ENCODE results near the gene GSAP. TPM values are rescaled to one million over a fixed set of nuclear protein-coding genes. Genes with fewer than 3 reads are reported as not detected.
A peak's percentile ranks its signal among the peaks of the same experiment; 100 is the strongest.

The GSAP gene
- total and polyA plus RNA-seq, 2 of the 4 experiments (the other 2 are of a cell fraction): 1.6 to 1.8 TPM

GRCh38 chr7:77415476-77415822 is 700 bp downstream of the GSAP start:
- Histone ChIP-seq H3K79me1 (ENCODE audit: low read depth in 1 of 2, low read length in 2 of 2) (peaks cover 0 to 11% of the 10 kb centered on the region in 2 experiments; a peak in 1 of 4 replicates), H2BK20ac (ENCODE audit: low read depth, low read length) (peak overlapping the region; percentile 18; the same call in 1 of the 2 replicates), H3K56ac (ENCODE audit: extremely low read depth, insufficient read depth, low read length) (peak overlapping the region; percentile 27), H3K4me2 (ENCODE audit: low read depth, low read length) (peak overlapping the region; percentile 96), H3K36me3 (ENCODE audit: control insufficient read depth, insufficient read depth, low read length) (no peaks in the 10 kb centered on the region), H3K14ac (replicated peaks; ENCODE audit: low read depth, low read length) (peak overlapping the region; percentile 85), H3K4me3 (ENCODE audit: insufficient read depth, low read depth, low read length) (peak overlapping the region; percentile 72), H4K20me1 (ENCODE audit: insufficient read depth, low read length) (no peaks in the 10 kb centered on the region), H3K9me1 (ENCODE audit: insufficient read depth, low read length) (no peaks in the 10 kb centered on the region), H2BK120ac (ENCODE audit: low read depth, low read length) (peak overlapping the region; percentile 80), H3K9ac (ENCODE audit: low read depth, low read length) (peak overlapping the region; percentile 58), H3K18ac (ENCODE audit: low read depth, low read length) (peak overlapping the region; percentile 38; the same call in 1 of the 2 replicates), H2BK5ac (ENCODE audit: low read depth, low read length, poor library complexity, severe bottlenecking) (no peak overlapping the region), H3K23ac (ENCODE audit: low read depth, low read length) (peak overlapping the region; percentile 91), H2BK15ac (ENCODE audit: low read depth, low read length) (peak overlapping the region; percentile 80; the same call in 1 of the 3 replicates), H4K8ac (ENCODE audit: low read depth in 2 of 2, low read length in 2 of 2) (peak overlapping the region; percentile 55 to 90; a peak in 3 of 4 replicates), H2AFZ (replicated peaks; ENCODE audit: low read length, poor library complexity) (peak overlapping the region; percentile 95), H3K9me3 (ENCODE audit: control insufficient read depth, insufficient read depth, low read length) (no peaks in the 10 kb centered on the region), H2AK9ac (replicated peaks; ENCODE audit: low read depth, low read length, poor library complexity) (peak overlapping the region; percentile 83), H4K5ac (ENCODE audit: low read depth, low read length) (peak overlapping the region; percentile 78), H3K27me3 (ENCODE audit: control insufficient read depth, insufficient read depth, low read length) (no peaks in the 10 kb centered on the region), H3K4me1 (ENCODE audit: control insufficient read depth, insufficient read depth, low read length) (peaks cover 3% of the 10 kb centered on the region), H3K4ac (ENCODE audit: low read depth, low read length) (peak overlapping the region; percentile 69), H4K91ac (ENCODE audit: insufficient read depth, low read depth, low read length) (peak overlapping the region; percentile 65), H3K27ac (ENCODE audit: insufficient read depth, low read length) (peak overlapping the region; percentile 36; the same call in 1 of the 2 replicates), H2AK5ac (ENCODE audit: low read depth, low read length) (peak overlapping the region; percentile 68; the same call in 1 of the 2 replicates)
- 11% methylated on average over 16 of the region's 25 CpGs; no CpG with 5 or more reads in 1 of the 2 experiments for WGBS, 2 experiments (ENCODE audit: extremely low coverage in 2 of 2, insufficient read length in 1 of 2)
- CTCF ChIA-PET: no interaction called here
- in situ Hi-C loops (cut with MboI; ENCODE audit: low sequenced_read_pairs): no loop called here
- intact Hi-C loops (cut with micrococcal nuclease): no loop called here
- DNase-seq: no peak
- dilution Hi-C loops (cut with HindIII; ENCODE audit: low sequenced_read_pairs, unreplicated experiment): no loop called here
- POLR2A ChIA-PET (ENCODE audit: unreplicated experiment): no interaction called here
- peak; percentile 13; the same call in 1 of the 2 replicates for ATAC-seq (ENCODE audit: low read depth)
- BruUV-seq (replicated peaks): no TSS peak
- no peak for TF ChIP-seq MAFK (IDR thresholded peaks at IDR 0.05; ENCODE audit: low read depth, low read length)
- no peak for TF ChIP-seq FOS (IDR thresholded peaks at IDR 0.05; ENCODE audit: low read depth, low read length)
- TF ChIP-seq CEBPB (IDR thresholded peaks at IDR 0.05; ENCODE audit: low read depth, low read length): no peak
- no peak for TF ChIP-seq RFX5 (IDR thresholded peaks at IDR 0.05; ENCODE audit: low read depth, low read length)
- TF ChIP-seq CHD1 (IDR thresholded peaks at IDR 0.05; ENCODE audit: low read depth, low read length): no peak
- TF ChIP-seq SMC3 (IDR thresholded peaks at IDR 0.05; ENCODE audit: low read depth, low read length): no peak
- TF ChIP-seq MXI1 (IDR thresholded peaks at IDR 0.05; ENCODE audit: borderline replicate concordance, low read depth, low read length): no peak
- TF ChIP-seq CTCF (conservative IDR thresholded peaks at IDR 0.05; ENCODE audit: low read depth, low read length): no peak
- TF ChIP-seq RCOR1 (IDR thresholded peaks at IDR 0.05; ENCODE audit: insufficient replicate concordance, low read length): no peak
- TF ChIP-seq MAZ (IDR thresholded peaks at IDR 0.05; ENCODE audit: borderline replicate concordance, low read depth, low read length): no peak
- no peak for TF ChIP-seq BHLHE40 (IDR thresholded peaks at IDR 0.05; ENCODE audit: low read depth, low read length)
- no peak for TF ChIP-seq POLR2A (IDR thresholded peaks at IDR 0.05; ENCODE audit: low read depth, low read length)
- no peak for TF ChIP-seq RAD21 (IDR thresholded peaks at IDR 0.05; ENCODE audit: low read length)
- TF ChIP-seq ELK1 (IDR thresholded peaks at IDR 0.05; ENCODE audit: borderline replicate concordance, low read depth, low read length): no peak
- no peak for TF ChIP-seq USF2 (IDR thresholded peaks at IDR 0.05; ENCODE audit: low read depth, low read length)
- TF ChIP-seq NFE2L2 (IDR thresholded peaks at IDR 0.05; ENCODE audit: low read depth, low read length): no peak

All from IMR-90 (cell line).